Mesenchymal stem cell (in vitro differentiated cells and primary cell): ENCODE results near the gene NDUFA12.

ENCODE experiments used
- DNase-seq: peaks from one replicate; pipeline ENCODE4 v3.0.0-alpha.2; 2013
- H2AFZ ChIP-seq: one replicate; pipeline ENCODE4 v1.6.1; 2013; ENCODE audit warnings: low read depth, mild to moderate bottlenecking, control low read depth, inconsistent platforms, low read length, moderate library complexity
- H2AK5ac ChIP-seq: 2 replicates; pipeline ENCODE4 v1.6.1; 2013; ENCODE audit warnings: low read length, moderate library complexity, mild to moderate bottlenecking, inconsistent platforms; ENCODE audit not compliant: severe bottlenecking
- H2BK120ac ChIP-seq: one replicate; pipeline ENCODE4 v1.6.1; 2013; ENCODE audit warnings: low read depth, mild to moderate bottlenecking, inconsistent platforms, low read length, moderate library complexity
- H2BK12ac ChIP-seq, 2 experiments: one replicate each; pipeline ENCODE4 v1.6.1; 2013; ENCODE audit warnings: inconsistent platforms in 2 of 2, low read length in 2 of 2, mild to moderate bottlenecking in 2 of 2, moderate library complexity in 2 of 2, control low read depth in 1 of 2
- H2BK15ac ChIP-seq: one replicate; pipeline ENCODE4 v1.6.1; 2013; ENCODE audit warnings: mild to moderate bottlenecking, low read depth, inconsistent platforms; ENCODE audit not compliant: poor library complexity, severe bottlenecking
- H2BK5ac ChIP-seq: 2 replicates; pipeline ENCODE4 v1.6.1; 2013; ENCODE audit warnings: low read depth, mild to moderate bottlenecking, low read length, control low read depth, inconsistent platforms; ENCODE audit not compliant: poor library complexity, severe bottlenecking
- H3K14ac ChIP-seq, 2 experiments: one replicate each; pipeline ENCODE4 v1.6.1; 2013; ENCODE audit warnings: inconsistent platforms in 2 of 2, low read length in 2 of 2, control low read depth in 1 of 2, mild to moderate bottlenecking in 1 of 2, moderate library complexity in 1 of 2
- H3K18ac ChIP-seq, 2 experiments: one replicate each; pipeline ENCODE4 v1.6.1; 2013; ENCODE audit warnings: inconsistent platforms in 2 of 2, low read length in 2 of 2, control low read depth in 1 of 2, low read depth in 1 of 2, mild to moderate bottlenecking in 1 of 2
- H3K23ac ChIP-seq, 2 experiments: one replicate each; pipeline ENCODE4 v1.6.1; 2013; ENCODE audit warnings: inconsistent platforms in 2 of 2, low read length in 2 of 2, mild to moderate bottlenecking in 2 of 2, moderate library complexity in 2 of 2, control low read depth in 1 of 2
- H3K27ac ChIP-seq: 2 replicates; pipeline ENCODE4 v1.5.1; 2013; ENCODE audit warnings: mild to moderate bottlenecking, moderate library complexity, low read length, control low read depth, inconsistent platforms; ENCODE audit not compliant: poor library complexity, severe bottlenecking
- H3K27me3 ChIP-seq, 2 experiments: 2 replicates each; pipeline versions ENCODE4 v1.6.1 to v1.7.0; 2013; ENCODE audit warnings: low read length in 2 of 2, mild to moderate bottlenecking in 2 of 2, moderate library complexity in 2 of 2, control low read depth in 1 of 2, inconsistent platforms in 1 of 2; ENCODE audit not compliant: control insufficient read depth in 1 of 2, insufficient read depth in 1 of 2
- H3K36me3 ChIP-seq, 2 experiments: 2 replicates each; pipeline versions ENCODE4 v1.6.1 to v1.7.0; 2013; ENCODE audit warnings: low read length in 2 of 2, control low read depth in 1 of 2, inconsistent platforms in 1 of 2, low read depth in 1 of 2, mild to moderate bottlenecking in 1 of 2; ENCODE audit not compliant: insufficient read depth in 2 of 2, control insufficient read depth in 1 of 2
- H3K4ac ChIP-seq, 2 experiments: one replicate each; pipeline ENCODE4 v1.6.1; 2013; ENCODE audit warnings: inconsistent platforms in 2 of 2, low read length in 2 of 2, mild to moderate bottlenecking in 2 of 2, moderate library complexity in 2 of 2, control low read depth in 1 of 2, low read depth in 1 of 2
- H3K4me1 ChIP-seq: 2 replicates; pipeline ENCODE4 v1.6.1; 2013; ENCODE audit warnings: low read depth, low read length, control low read depth; ENCODE audit not compliant: control insufficient read depth, insufficient read depth
- H3K4me2 ChIP-seq: 2 replicates; pipeline ENCODE4 v1.6.1; 2013; ENCODE audit warnings: low read length, mild to moderate bottlenecking, inconsistent platforms; ENCODE audit not compliant: poor library complexity, severe bottlenecking
- H3K4me3 ChIP-seq, 2 experiments: 2 replicates each; pipeline versions ENCODE4 v1.5.1 to v1.7.0; 2013; ENCODE audit warnings: low read length in 2 of 2, mild to moderate bottlenecking in 2 of 2, control low read depth in 1 of 2, low read depth in 1 of 2; ENCODE audit not compliant: insufficient read depth in 1 of 2
- H3K79me1 ChIP-seq: replicated peaks from 2 replicates; pipeline ENCODE4 v1.6.1; 2013; ENCODE audit warnings: mild to moderate bottlenecking, control low read depth, low read length, inconsistent platforms; ENCODE audit not compliant: poor library complexity, severe bottlenecking
- H3K9ac ChIP-seq: 2 replicates; pipeline ENCODE4 v1.7.0; 2013; ENCODE audit warnings: mild to moderate bottlenecking, low read length, moderate library complexity
- H3K9me3 ChIP-seq: 2 replicates; pipeline ENCODE4 v1.7.0; 2013; ENCODE audit warnings: mild to moderate bottlenecking, low read length; ENCODE audit not compliant: control insufficient read depth
- H4K8ac ChIP-seq: one replicate; pipeline ENCODE4 v1.6.1; 2013; ENCODE audit warnings: inconsistent platforms, mild to moderate bottlenecking, low read length, moderate library complexity
- H4K91ac ChIP-seq: one replicate; pipeline ENCODE4 v1.6.1; 2013; ENCODE audit warnings: mild to moderate bottlenecking, low read length, inconsistent platforms
- WGBS: methylation state at CpG from one replicate; pipeline ENCODE4 v1.1.7; 2013; ENCODE audit warnings: mixed read lengths; 5-methylcytosine and 5-hydroxymethylcytosine counted together

The NDUFA12 gene

DNA sequence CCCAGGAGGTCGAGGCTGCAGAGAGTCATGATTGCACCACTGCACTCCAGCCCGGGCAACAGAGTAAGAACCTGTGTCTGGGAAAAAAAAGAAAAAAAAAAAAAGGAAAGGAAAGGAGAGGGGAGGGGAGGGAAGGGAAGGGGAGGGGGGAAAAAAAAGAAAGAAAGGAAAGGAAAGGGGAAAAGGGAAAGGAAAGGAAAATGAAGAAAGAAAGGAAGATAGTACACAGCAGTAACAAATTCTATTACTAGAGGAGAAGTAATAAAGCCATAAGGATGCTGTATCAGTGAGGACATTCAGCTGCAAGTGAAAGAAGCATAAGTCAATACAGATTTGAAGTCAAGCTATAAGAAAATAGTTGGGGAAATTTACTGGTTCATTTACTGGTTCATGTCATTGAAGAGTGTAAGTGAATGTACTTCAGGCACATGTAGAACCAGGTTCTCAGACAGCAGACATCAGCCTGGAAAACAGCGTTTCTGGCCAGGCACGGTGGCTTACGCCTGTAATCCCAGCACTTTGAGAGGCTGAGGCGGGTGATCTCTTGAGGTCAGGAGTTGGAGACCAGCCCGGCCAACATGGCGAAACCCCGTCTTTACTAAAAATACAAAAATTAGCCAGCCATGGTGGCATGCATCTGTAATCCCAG lies 37.4 kb downstream of the NDUFA12 start:
- H2AK5ac ChIP-seq: no peak overlapping the region
- no peak overlapping the region for H2BK120ac ChIP-seq
- no peak overlapping the region for H3K14ac ChIP-seq
- H3K4me2 ChIP-seq: no peak overlapping the region
- WGBS: 93% methylated on average over 9 of the region's 9 CpGs
- H2BK12ac ChIP-seq: no peak overlapping the region
- no peak overlapping the region for H4K8ac ChIP-seq
- no peak overlapping the region for H2BK15ac ChIP-seq
- peaks cover 0 to 11% of the 10 kb centered on the region in 2 experiments for H3K36me3 ChIP-seq
- H3K4me1 ChIP-seq: no peaks in the 10 kb centered on the region
- no peak overlapping the region for H3K9ac ChIP-seq
- no peak overlapping the region for H3K23ac ChIP-seq
- no peak overlapping the region for H2BK5ac ChIP-seq
- H3K18ac ChIP-seq: no peak overlapping the region
- H3K79me1 ChIP-seq: no peaks in the 10 kb centered on the region
- no peak overlapping the region for H4K91ac ChIP-seq
- H3K9me3 ChIP-seq: no peaks in the 10 kb centered on the region
- H2AFZ ChIP-seq: no peak overlapping the region
- DNase-seq: no peak
- no peak overlapping the region for H3K4ac ChIP-seq
- H3K27ac ChIP-seq: no peak overlapping the region
- no peaks in the 10 kb centered on the region for H3K27me3 ChIP-seq
- no peak overlapping the region for H3K4me3 ChIP-seq

DNA sequence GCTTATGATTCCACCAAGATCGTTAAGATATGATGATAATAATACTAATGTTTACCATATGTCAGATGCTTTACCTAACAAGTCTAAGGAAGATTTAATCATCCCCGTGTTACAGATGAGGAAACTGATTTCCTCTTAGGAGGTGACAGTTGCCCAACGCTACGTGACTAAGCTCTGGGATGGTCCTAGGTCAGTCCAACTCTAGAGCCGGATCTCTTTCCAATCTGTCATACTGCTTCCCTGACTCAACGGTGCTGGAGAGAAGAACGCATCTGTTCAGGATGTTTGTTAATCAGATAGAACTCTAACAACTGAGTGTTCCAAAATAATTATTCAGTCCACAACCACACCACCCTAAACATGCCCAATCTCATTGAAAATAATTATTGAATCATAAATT lies 39.8 kb downstream of the NDUFA12 start:
- no peak overlapping the region for H3K4ac ChIP-seq
- no peak overlapping the region for H3K23ac ChIP-seq
- H3K4me1 ChIP-seq: no peaks in the 10 kb centered on the region
- 87% methylated on average over 5 of the region's 7 CpGs for WGBS
- no peak overlapping the region for H3K14ac ChIP-seq
- H2BK120ac ChIP-seq: no peak overlapping the region
- DNase-seq: no peak
- no peak overlapping the region for H3K27ac ChIP-seq
- no peaks in the 10 kb centered on the region for H3K27me3 ChIP-seq
- H3K79me1 ChIP-seq: no peaks in the 10 kb centered on the region
- no peak overlapping the region for H2BK12ac ChIP-seq
- H2BK5ac ChIP-seq: no peak overlapping the region
- H2AK5ac ChIP-seq: no peak overlapping the region
- H2BK15ac ChIP-seq: no peak overlapping the region
- H3K18ac ChIP-seq: no peak overlapping the region
- H3K9me3 ChIP-seq: no peaks in the 10 kb centered on the region
- H3K36me3 ChIP-seq: no peaks in the 10 kb centered on the region
- no peak overlapping the region for H4K8ac ChIP-seq
- H3K4me3 ChIP-seq: no peak overlapping the region
- H3K9ac ChIP-seq: no peak overlapping the region
- H2AFZ ChIP-seq: no peak overlapping the region
- no peak overlapping the region for H4K91ac ChIP-seq
- no peak overlapping the region for H3K4me2 ChIP-seq

DNA sequence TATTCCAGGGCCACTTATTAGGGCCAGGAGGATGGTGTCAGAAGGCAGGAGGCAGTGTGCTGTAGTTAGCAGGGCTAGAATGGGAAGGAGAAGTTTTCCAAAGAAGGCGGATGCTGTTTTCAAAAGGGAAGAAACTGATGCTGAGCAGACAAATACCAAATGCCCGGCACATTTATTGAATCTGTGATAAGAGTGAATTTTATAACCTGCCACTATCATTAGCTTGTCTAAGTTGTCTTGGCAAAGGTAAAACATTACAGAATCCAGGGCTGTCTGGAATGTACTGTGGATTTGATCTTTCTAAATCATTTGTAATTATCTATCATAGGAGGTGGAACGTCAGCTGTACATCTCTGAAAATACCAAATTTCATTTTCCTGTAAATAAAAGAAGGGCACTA lies 40.8 kb downstream of the NDUFA12 start:
- H4K8ac ChIP-seq: no peak overlapping the region
- H3K18ac ChIP-seq: no peak overlapping the region
- no peak overlapping the region for H2BK12ac ChIP-seq
- H2AK5ac ChIP-seq: no peak overlapping the region
- H3K79me1 ChIP-seq: no peaks in the 10 kb centered on the region
- no peak overlapping the region for H4K91ac ChIP-seq
- no peaks in the 10 kb centered on the region for H3K4me1 ChIP-seq
- no peak overlapping the region for H2BK5ac ChIP-seq
- no peak overlapping the region for H3K14ac ChIP-seq
- H3K23ac ChIP-seq: no peak overlapping the region
- H3K9me3 ChIP-seq: no peaks in the 10 kb centered on the region
- no peak overlapping the region for H2BK120ac ChIP-seq
- H3K36me3 ChIP-seq: no peaks in the 10 kb centered on the region
- no peak overlapping the region for H3K9ac ChIP-seq
- H2AFZ ChIP-seq: no peak overlapping the region
- no peak overlapping the region for H3K4me2 ChIP-seq
- no peak overlapping the region for H3K4ac ChIP-seq
- 89% methylated on average over 1 of the region's 3 CpGs for WGBS
- H3K27ac ChIP-seq: no peak overlapping the region
- no peak for DNase-seq
- no peaks in the 10 kb centered on the region for H3K27me3 ChIP-seq
- no peak overlapping the region for H2BK15ac ChIP-seq
- no peak overlapping the region for H3K4me3 ChIP-seq

DNA sequence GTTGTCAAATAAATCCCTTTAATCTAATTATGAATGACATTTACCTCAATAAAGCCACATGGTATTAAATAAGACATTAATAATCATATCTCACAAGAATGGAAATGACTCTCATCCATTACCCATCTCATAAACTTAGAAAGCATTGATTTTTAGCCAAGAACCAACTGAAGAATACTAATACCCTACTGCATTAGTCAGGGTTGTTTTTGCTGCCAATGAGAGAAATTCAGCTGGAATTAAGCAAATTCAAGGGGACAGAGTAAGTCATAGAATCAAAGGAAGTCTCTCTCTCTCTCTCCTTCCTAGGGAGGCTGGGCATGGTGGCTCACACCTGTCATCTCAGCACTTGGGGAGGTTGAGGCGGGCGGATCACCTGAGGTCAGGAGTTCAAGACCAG lies 41.6 kb downstream of the NDUFA12 start:
- H2BK15ac ChIP-seq: no peak overlapping the region
- DNase-seq: no peak
- H3K4me1 ChIP-seq: no peaks in the 10 kb centered on the region
- H4K8ac ChIP-seq: no peak overlapping the region
- WGBS: 100% methylated on average over 2 of the region's 2 CpGs
- no peak overlapping the region for H3K4me3 ChIP-seq
- no peaks in the 10 kb centered on the region for H3K9me3 ChIP-seq
- H3K14ac ChIP-seq: no peak overlapping the region
- no peak overlapping the region for H2BK120ac ChIP-seq
- no peak overlapping the region for H2AK5ac ChIP-seq
- no peak overlapping the region for H3K23ac ChIP-seq
- H2AFZ ChIP-seq: no peak overlapping the region
- H3K27ac ChIP-seq: no peak overlapping the region
- no peak overlapping the region for H2BK12ac ChIP-seq
- H2BK5ac ChIP-seq: no peak overlapping the region
- no peaks in the 10 kb centered on the region for H3K27me3 ChIP-seq
- no peak overlapping the region for H4K91ac ChIP-seq
- no peaks in the 10 kb centered on the region for H3K36me3 ChIP-seq
- H3K79me1 ChIP-seq: no peaks in the 10 kb centered on the region
- H3K4ac ChIP-seq: no peak overlapping the region
- no peak overlapping the region for H3K4me2 ChIP-seq
- no peak overlapping the region for H3K18ac ChIP-seq
- H3K9ac ChIP-seq: no peak overlapping the region
